Liver (tissue), 9 donors: ENCODE measurements around the gene ERI3. TPM values are rescaled to one million over a fixed set of nuclear protein-coding genes. Genes with fewer than 3 reads are reported as not detected.

Source experiments
- DNase-seq: peaks from one replicate; pipeline ENCODE4 v3.0.0-alpha.2; 2017; ENCODE audit warnings: low spot score
- H3K27ac ChIP-seq, 2 donors: one replicate each; pipeline ENCODE4 v1.7.0; 2013; ENCODE audit warnings: inconsistent platforms in 2 of 2, low read length in 2 of 2, control low read depth in 1 of 2, low read depth in 1 of 2, mild to moderate bottlenecking in 1 of 2
- H3K27me3 ChIP-seq, 4 donors: one replicate each; pipeline versions ENCODE4 v1.6.1 to v1.7.0; 2013; ENCODE audit warnings: low read length in 3 of 4, inconsistent platforms in 1 of 4, mild to moderate bottlenecking in 1 of 4, moderate library complexity in 1 of 4; ENCODE audit not compliant: control insufficient read depth in 4 of 4, insufficient read depth in 4 of 4
- H3K36me3 ChIP-seq, 4 donors: one replicate each; pipeline versions ENCODE4 v1.6.1 to v1.7.0; 2013; ENCODE audit warnings: low read length in 3 of 4, mild to moderate bottlenecking in 3 of 4, low read depth in 1 of 4, moderate library complexity in 1 of 4; ENCODE audit not compliant: control insufficient read depth in 4 of 4, insufficient read depth in 3 of 4
- H3K4me1 ChIP-seq, 4 donors: one replicate each; pipeline versions ENCODE4 v1.6.1 to v1.7.0; 2013; ENCODE audit warnings: low read length in 3 of 4, mild to moderate bottlenecking in 3 of 4, moderate library complexity in 1 of 4; ENCODE audit not compliant: control insufficient read depth in 4 of 4, insufficient read depth in 4 of 4
- H3K4me3 ChIP-seq, 3 donors: one replicate each; pipeline versions ENCODE4 v1.6.1 to v1.7.0; 2013; ENCODE audit warnings: low read length in 3 of 3, control low read depth in 1 of 3, low read depth in 1 of 3, mild to moderate bottlenecking in 1 of 3
- H3K9ac ChIP-seq, 2 donors: one replicate each; pipeline ENCODE4 v1.7.0; 2013; ENCODE audit warnings: low read length in 2 of 2, mild to moderate bottlenecking in 2 of 2, moderate library complexity in 2 of 2, control low read depth in 1 of 2, low read depth in 1 of 2
- H3K9me3 ChIP-seq, 4 donors: one replicate each; pipeline versions ENCODE4 v1.6.1 to v1.7.0; 2013; ENCODE audit warnings: low read length in 3 of 4; ENCODE audit not compliant: control insufficient read depth in 4 of 4
- ATF3 ChIP-seq: IDR thresholded peaks from 2 replicates; pipeline ENCODE4 v1.6.1; 2016; ENCODE audit warnings: antibody characterized with exemption
- CTCF ChIP-seq: fragments of 150-350 bp; IDR thresholded peaks from 2 replicates; pipeline ENCODE4 v1.5.1; 2017; ENCODE audit warnings: improper control_type of control experiment, low read depth, low read length; ENCODE audit not compliant: missing input control
- EGR1 ChIP-seq, 2 donors: IDR thresholded peaks; 2 replicates each; pipeline ENCODE4 v1.6.1; 2016 to 2018; ENCODE audit warnings: antibody characterized with exemption in 2 of 2, low read depth in 2 of 2
- FOXA1 ChIP-seq: IDR thresholded peaks from 2 replicates; pipeline ENCODE4 v1.6.1; 2016; ENCODE audit warnings: antibody characterized with exemption
- FOXA2 ChIP-seq: IDR thresholded peaks from 2 replicates; pipeline ENCODE4 v1.6.1; 2016; ENCODE audit warnings: antibody characterized with exemption
- HNF4G ChIP-seq: IDR thresholded peaks from 2 replicates; pipeline ENCODE4 v1.6.1; 2016; ENCODE audit warnings: antibody characterized with exemption
- JUND ChIP-seq, 2 donors: IDR thresholded peaks; 2 replicates each; pipeline ENCODE4 v1.6.1; 2016; ENCODE audit warnings: antibody characterized with exemption in 2 of 2
- MAX ChIP-seq: IDR thresholded peaks from 2 replicates; pipeline ENCODE4 v1.6.1; 2016; ENCODE audit warnings: antibody characterized with exemption
- NR2F2 ChIP-seq: IDR thresholded peaks from 2 replicates; pipeline ENCODE4 v1.6.1; 2016; ENCODE audit warnings: antibody characterized with exemption
- RXRA ChIP-seq, 2 donors: IDR thresholded peaks; 2 replicates each; pipeline ENCODE4 v1.6.1; 2017 to 2018; ENCODE audit warnings: antibody characterized with exemption in 2 of 2, mild to moderate bottlenecking in 1 of 2
- SP1 ChIP-seq: IDR thresholded peaks from 2 replicates; pipeline ENCODE4 v1.6.1; 2018; ENCODE audit warnings: antibody characterized with exemption, mild to moderate bottlenecking
- TAF1 ChIP-seq: conservative IDR thresholded peaks from 2 replicates; pipeline ENCODE4 v1.6.1; 2016; ENCODE audit warnings: antibody characterized with exemption, mild to moderate bottlenecking
- YY1 ChIP-seq: IDR thresholded peaks from 2 replicates; pipeline ENCODE4 v1.6.1; 2016; ENCODE audit warnings: antibody characterized with exemption, mild to moderate bottlenecking
- WGBS: extraction: QIAGEN DNeasy Blood & Tissue Kit; methylation state at CpG from one replicate; pipeline ENCODE4 v1.1.7; 2013; 5-methylcytosine and 5-hydroxymethylcytosine counted together
- polyA plus RNA-seq, 2 donors: library from polyadenylated mRNA; stranded (reverse) in 1 of 2; unstranded in 1 of 2; fragments of 200-250 nt in 1 of 2; fragments of >200 nt in 1 of 2; fragmentation: Nextera tagmentation in 1 of 2; extraction: Ambion mirVana in 1 of 2; gene quantifications; one replicate each; pipeline versions ENCODE4 v1.2.1 to v1.2.3, GENCODE V29; 2013 to 2015
- total RNA-seq, 2 donors: library from RNA; depleted of rRNA; stranded (reverse); fragments of >200 nt; gene quantifications; one replicate each; pipeline ENCODE4 v1.2.3, GENCODE V29; 2014
- donor health status: healthy.
- donor health status: healthy.
- donor health status: healthy.
- donor health status: healthy.
- donor health status: healthy.

The ERI3 gene
- total and polyA plus RNA-seq, 4 donors = 15.7 to 23.8 (median 21.3) TPM

GRCh38 chr1:44322367-44322766 is 32.7 kb downstream of the ERI3 start:
- Histone ChIP-seq H3K36me3 (peaks cover 0 to 12% (median 3%) of the 10 kb centered on the region in 4 donors), H3K9me3 (no peaks in the 10 kb centered on the region), H3K4me1 (peaks cover 0 to 1% (median under 1%) of the 10 kb centered on the region in 4 donors), H3K4me3 (no peak overlapping the region), H3K27me3 (no peaks in the 10 kb centered on the region), H3K27ac (no peak overlapping the region), H3K9ac (no peak overlapping the region)
- WGBS = 95% methylated on average over 3 of the region's 3 CpGs
- TF ChIP-seq SP1 (no peak), EGR1 (IDR thresholded peaks at IDR 0.05; ENCODE audit: low read depth in 2 of 2) (no peak), YY1 (no peak), RXRA (IDR thresholded peaks at IDR 0.05) (no peak), CTCF (no peak)
- DNase-seq = no peak

- Histone ChIP-seq H3K4me1 (no peaks in the 10 kb centered on the region), H3K4me3 (no peak overlapping the region), H3K27me3 (no peaks in the 10 kb centered on the region), H3K36me3 (peaks cover 0 to 15% (median 3%) of the 10 kb centered on the region in 4 donors), H3K9me3 (no peaks in the 10 kb centered on the region), H3K27ac (no peak overlapping the region), H3K9ac (no peak overlapping the region)
- TF ChIP-seq ATF3 (no peak), HNF4G (no peak), CTCF (no peak), TAF1 (no peak), NR2F2 (no peak), JUND (IDR thresholded peaks at IDR 0.05) (no peak), RXRA (IDR thresholded peaks at IDR 0.05) (no peak), FOXA1 (no peak), FOXA2 (no peak), MAX (no peak)
- WGBS = 85% methylated on average over 2 of the region's 2 CpGs
- no peak for DNase-seq
Measured at GRCh38 chr1:44321466-44321865, 33.6 kb downstream of the ERI3 start.
